ENCODE data around the gene KRT40.
"Not testable (repeated sequence)": the region's sequence is repeated elsewhere in the genome, so short reads cannot be mapped to it uniquely, and the experiment has no call there.

Gene KRT40

DNA sequence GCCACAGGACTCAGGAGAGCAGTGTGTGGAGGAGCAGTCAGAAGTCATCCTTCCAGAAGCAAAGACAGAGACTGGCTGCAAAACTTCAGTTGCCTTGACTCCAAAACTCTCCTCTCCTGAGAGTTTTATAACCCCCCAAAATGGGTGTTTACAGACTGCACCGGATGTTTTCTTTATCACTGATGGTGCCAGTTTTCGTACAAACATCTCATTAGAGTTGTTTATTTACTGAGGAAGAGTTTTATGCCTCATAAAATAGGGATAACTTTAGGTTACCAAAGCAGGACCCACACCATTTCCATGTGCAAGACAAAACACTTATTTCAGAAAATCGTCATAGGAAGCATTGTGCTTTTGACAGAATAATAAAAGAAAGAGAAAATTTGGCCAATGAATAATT, at the start of gene KRT40:
Gene KRT40, minus strand, starts transcription at position 101 of the 400 bp plus-strand sequence. Its CDS starts 53 bp downstream, at position 48.
- no peak for FAIRE-seq

DNA sequence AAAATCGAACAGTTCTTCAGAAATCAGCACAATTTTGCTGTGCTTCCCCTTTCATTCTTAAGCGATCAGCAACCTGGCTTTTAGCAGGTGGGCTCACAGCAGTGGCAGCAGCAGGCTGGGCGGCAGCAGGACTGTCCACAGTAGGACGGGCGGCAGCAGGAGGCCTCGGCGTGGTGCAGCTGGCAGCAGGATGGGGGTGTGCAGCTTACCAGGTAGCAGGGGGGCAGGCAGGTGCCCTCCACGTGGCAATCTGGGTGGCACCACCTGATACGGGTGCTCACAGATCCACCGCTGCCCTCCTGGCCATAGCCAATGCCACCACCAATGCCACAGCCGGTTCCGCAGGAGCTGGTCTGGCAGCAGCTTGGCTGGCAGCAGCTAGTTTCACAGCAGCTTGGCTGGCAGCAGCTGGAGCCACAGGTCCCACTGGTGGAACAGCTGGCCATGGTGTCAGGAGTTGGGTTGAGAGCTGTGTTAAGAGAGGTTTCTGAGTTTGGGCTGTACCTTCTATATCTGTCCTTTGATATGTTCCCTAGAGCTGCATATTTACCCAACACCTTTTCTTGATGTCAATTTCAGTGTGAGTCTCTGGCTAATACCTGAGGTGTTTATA, 45.6 kb upstream of the KRT40 start, which contains the start of gene KRTAP1-4:
Gene KRTAP1-4, minus strand, starts transcription at position 563 of the 613 bp plus-strand sequence. Its CDS starts 117 bp downstream, at position 446.
- FAIRE-seq = no peak

DNA sequence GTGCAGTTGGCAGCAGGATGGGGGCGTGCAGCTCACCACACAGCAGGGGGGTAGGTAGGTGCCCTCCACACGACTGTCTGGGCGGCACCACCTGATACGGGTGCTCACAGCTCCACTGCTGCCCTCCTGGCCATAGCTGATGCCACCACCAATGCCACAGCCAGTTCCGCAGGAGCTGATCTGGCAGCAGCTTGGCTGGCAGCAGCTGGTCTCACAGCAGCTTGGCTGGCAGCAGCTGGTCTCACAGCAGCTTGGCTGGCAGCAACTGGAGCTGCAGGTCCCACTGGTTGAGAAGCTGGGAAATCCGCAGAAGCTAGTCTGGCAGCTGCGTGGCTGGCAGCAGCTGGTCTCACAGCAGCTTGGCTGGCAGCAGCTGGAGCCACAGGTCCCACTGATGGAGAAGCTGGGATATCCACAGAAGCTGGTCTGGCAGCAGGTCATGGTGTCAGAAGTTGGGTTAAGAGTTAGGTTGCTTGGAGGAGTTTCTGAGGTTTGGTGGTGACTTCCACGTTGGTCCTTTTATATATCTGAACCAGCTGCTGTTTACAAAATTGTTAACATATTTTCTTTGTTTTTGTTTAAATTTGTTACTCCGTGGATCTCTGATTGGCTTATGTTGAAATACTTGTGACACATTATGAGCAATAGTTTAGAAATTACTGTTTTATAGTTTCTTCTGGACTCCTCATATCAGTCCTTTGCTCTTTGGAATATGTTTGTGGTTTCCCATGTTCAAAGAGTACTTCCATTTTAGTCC, 42.8 kb upstream of the KRT40 start, which contains the start of gene KRTAP1-5:
Gene KRTAP1-5, minus strand, starts transcription at position 494 of the 757 bp plus-strand sequence. Its CDS starts 53 bp downstream, at position 441.
- FAIRE-seq = no peak

DNA sequence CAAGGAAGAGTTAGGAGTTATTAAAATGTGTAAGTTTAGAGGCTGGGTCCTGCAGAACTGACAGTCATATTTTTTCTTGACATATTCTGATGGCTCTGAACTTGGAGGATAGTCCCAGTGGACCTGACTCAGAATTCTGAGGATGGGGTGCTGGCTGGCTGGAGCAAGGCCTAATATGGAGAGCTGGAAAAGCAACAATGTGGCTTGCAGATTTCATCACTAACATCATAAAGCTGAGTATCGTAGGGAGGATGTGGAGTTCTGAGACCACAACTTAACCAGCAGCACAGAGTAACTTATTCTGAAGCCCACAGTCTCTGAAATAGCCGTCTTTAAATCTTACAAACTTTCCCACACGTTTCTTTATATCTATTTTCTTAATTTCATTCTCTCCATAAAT, 40.6 kb upstream of the KRT40 start:
- no peak for FAIRE-seq

DNA sequence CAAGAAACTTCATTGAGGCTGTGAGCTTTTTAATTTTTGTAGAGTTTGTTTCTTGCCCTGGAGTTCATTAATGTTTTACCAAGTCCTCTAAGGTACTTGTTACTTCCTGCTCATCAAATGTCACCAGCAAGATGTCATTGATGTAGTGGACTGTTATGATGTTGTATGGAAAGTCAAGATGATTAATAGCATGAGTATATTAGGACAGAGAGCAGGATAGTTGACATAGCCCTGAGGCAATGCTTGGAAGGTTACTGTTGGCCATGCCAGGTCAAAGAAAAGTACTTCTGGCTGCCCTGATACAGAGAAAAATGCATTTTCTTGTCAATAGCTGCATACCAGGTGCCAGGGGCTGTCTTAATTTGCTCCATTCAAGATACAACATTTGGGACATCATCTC, 36.2 kb upstream of the KRT40 start:
- FAIRE-seq = no peak

DNA sequence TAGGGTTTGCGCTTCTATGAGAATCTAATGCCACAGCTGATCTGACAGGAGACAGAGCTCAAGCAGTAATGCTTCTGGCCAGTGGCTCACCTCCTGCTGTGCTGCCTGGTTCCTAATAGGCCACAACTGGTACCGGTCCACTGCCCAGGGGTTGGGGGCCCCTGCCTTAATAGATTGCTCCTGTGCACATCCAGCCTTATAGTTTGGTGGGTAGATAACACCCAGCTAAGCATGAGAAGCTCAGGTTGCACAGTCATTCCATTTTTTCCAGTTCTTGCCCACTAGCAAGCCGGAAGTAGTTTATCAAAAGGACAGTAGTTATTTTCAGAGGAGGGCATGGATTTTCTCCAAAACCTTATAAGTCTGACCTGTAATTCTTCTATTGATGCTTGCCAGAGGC, 35.3 kb upstream of the KRT40 start:
- no peak for FAIRE-seq

DNA sequence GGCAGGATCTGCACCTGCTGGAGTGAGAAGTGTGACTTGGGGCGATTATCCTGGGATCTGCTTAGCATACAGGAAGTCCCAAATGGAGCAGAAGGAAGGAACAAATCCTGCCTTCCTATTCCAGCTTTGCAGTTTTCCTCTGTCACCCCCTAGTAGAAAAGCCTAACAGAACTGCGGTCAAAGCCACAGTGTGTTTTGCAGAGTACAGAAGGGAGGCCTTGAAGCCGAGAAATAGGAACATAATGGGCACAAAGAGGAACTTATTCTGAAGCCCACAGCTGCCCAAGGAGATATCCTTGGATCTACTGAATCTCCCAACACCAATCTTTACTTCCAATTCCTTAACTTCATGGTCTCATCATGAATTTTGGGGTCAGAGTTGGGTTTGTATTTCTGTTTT, 34.4 kb upstream of the KRT40 start:
- no peak for FAIRE-seq

DNA sequence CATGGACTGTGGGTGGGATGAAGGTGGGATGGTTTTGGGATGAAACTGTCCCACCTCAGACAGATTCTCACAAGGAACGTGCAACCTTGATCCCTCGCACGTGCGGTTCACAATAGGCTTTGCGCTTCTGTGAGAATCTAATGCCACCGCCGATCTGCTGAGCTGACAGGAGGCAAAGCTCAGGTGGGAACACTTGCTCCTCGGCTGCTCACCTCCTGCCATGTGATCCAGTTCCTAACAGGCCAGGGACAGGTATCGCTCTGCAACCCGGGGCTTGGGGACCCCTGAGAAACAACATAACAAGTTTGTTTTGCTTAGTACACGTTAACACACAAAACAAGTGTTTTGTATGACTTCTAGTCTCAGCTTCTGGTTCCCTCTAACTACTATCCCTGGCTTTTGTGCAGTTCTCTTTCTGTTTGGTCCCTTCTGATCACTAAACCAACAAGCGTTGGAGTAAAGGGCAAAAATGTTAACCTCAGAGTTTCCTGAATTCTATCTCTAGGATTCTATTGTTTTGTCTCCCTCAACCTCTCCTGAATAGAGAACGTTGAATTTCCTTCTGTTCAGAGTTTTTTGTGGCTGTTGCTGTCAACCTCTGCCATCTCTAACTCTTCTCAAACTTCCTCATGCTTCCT, 32.6 kb upstream of the KRT40 start:
- no peak for FAIRE-seq

DNA sequence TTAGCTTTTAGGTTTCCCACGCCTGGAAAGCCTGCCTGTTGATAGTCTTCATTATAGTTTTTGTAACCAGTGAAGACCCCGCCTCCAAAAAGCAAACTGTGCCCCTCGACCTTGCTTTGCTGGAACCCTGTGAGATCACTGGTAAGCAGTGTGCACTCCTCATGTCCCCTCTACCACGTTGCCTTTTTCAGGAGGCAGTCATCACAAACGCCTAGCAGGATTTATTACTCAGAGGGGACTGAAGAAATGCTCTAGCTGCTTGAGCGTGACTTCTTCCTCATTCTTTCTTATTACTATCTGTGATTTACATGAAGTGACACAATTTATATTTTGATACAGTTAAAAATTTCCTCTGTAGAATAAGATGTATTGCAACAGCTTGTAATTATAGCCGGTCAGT, 31.3 kb upstream of the KRT40 start:
- FAIRE-seq = no peak

DNA sequence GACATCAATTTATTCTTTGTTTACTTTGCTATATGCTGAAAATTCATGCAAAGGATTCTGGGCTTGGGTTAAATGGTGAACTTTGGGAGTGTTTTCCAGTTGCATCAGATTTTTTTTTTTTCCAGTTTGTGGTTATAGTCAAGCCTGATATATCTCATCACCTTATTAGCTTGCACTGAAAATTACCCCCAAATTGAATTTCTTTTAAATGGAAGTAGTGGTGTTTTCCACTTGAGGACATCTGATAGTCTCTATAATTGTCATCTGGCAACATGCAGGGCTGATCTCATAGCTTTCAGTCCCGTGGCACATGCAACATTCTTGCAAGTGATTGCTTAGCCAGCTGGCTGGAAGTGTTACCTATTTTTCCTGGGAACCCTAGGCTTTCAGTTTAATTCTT, 29.5 kb upstream of the KRT40 start:
- FAIRE-seq = no peak

DNA sequence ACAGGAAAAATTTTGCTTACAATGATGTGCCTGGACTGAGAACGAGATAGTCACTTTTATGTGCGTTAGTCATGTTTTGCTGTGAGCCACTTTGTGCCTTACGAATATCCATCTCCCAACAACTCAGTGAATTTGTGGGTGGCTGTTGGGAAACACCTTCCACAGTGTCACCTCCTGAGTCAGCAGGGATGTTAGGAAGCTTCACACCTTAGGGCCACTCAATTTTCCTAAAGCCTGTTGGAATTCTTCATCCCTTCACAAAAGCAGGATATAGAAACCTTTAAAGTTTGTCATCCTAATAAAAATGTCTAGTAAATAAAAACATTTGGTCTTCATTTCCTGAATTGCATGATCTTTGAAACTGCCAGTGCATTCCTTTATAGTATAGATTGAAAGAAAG, 29.1 kb upstream of the KRT40 start:
- FAIRE-seq = no peak

DNA sequence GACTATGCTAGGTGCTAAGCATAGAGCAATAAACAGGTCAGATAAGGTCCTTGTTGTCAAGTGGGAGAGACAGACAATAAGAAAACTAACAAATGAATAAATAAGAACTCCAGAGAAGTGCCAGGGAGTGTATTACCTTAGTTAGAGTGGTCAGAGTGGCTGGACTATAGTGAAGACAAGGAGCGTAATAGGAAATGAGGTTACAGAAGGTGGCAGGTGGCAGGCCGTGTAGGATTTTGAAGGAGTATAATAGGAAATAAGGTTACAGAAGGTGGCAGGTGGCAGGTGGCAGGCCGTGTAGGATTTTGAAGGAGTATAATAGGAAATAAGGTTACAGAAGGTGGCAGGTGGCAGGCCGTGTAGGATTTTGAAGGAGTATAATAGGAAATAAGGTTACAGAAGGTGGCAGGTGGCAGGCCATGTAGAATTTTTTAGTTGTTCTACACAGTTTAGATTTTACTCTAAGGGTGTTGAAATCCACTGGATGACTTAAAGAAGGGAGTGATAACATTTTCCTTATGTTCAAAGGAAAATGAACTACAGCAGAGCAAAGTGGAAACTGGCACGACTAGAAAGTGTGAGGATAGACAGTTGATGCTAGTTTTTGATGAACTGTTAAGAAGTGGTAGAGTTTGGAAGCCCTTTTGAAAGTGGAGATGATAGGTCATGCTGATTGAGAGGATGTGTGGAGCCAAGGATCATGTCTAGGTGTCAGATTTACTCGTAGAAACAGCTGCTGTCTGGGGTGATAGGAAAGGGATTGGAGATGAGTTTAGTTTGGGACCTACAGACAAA, 28.4 kb upstream of the KRT40 start:
- no peak for FAIRE-seq

DNA sequence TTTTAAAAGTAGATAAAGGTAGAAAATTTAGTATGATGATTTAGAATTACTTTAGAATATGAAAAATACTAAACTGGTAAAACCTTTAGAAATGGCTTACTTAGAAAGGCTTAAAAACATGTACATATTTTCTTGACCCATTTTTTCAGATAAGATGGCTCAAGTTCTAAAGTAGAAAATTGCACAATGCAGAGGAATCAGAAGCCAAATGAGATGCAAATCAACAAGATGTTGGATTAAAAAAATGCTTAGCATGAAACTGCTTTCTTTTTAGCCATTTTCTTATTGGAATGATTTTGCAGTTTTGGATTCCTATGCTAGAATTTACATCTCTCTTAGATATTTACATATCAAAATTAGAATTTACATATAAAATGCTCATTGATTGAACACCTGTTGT, 26.3 kb upstream of the KRT40 start:
- FAIRE-seq = no peak

DNA sequence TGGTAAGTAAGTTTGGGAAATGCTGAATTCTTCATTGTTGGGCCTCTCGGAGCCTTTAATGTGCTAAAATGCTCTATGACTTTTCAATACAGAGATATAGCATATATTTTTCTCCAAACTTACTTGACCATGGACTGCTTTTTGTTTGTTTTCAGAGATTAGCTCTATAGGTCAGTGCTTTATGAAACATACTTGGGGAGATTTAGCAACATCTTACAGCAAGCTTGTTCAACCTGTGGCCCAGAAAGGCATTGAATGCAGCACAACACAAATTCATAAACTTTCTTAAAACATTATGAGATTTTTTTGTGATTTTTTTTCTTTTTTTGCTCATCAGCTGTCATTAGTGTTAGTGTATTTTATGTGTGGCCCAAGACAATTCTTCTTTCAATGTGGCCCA, 25.8 kb upstream of the KRT40 start:
- no peak for FAIRE-seq

DNA sequence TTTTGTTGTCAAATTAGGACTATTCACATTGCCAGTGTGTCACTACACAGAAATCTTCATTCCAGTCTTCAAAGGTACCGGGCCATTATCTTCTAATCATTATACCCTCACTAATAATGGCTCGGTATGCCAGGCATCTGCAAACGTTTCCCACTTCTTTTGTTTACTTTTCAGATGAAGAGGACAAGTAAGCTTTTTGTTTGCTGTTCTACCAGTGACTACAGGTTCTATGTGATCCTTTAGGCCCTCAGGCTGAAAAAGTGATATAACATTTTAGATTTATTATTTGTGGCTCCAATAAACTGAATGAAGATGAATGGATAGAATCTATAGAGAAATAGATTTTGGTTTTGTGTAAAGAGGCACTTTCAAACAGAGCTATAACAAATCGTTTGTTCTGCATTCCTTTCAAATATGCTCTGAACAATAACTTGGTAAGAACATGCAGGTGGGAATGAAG, 25.2 kb upstream of the KRT40 start:
- FAIRE-seq = no peak

DNA sequence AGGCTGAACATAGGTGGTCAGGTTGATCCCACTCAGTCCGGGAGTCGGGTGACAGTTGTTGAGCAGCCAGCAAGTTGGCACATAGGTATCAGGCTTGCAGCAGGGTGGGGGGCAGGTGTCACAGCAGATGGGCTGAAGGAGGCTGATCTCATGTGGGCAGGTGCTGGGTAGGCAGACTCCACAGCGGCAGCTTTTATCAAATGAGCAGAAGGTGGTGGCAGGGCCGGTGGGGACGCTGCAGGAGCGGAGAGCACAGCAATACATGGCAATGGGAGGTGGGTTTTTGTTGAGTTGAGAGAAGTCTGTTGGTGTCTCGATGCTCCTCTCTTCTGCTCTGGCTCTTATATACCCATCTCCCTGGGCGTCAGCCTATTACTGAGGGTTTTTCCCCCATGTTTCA, 24.7 kb upstream of the KRT40 start, which contains the start of gene KRTAP3-1:
Gene KRTAP3-1, minus strand, starts transcription at position 318 of the 400 bp plus-strand sequence. Its CDS starts 54 bp downstream, at position 264.
- no peak for FAIRE-seq

DNA sequence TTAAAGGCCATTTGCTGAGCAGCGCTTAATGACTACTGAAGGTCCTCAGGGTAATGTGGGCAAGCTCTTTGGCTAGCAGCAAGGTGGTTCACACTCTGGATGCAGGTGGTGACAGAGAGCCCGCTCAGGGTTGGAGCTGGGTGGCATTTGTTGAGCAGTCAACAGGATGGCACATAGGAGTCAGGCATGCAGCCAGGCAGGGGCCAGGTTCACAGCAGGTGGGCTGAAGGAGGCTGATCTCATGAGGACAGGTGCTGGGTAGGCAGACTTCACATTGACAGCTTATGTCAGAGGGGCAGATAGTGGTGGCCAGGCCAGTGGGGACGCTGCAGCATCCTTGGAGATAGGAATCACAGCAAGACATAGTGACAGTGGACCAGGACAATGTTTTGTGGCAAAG, 20.3 kb upstream of the KRT40 start:
- no peak for FAIRE-seq

DNA sequence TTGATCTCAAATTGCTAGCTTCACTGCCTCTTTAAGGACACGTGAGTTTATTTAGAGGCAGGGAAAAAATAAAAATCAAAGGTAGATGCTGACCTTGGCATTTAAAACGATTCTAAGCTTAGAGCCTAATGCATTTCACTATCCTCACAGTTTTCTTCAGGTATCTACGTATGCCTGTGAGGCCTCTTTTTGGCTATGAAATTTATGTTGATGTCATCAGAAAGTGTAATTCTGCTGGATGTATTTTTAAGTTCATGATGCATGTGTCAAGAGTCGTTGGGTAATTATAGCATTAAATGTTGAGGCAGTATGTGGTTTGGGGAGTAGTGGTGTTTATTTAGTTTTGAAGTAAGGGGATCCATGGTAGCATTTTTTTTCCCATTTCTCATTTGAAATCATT, 19.8 kb upstream of the KRT40 start:
- no peak for FAIRE-seq

DNA sequence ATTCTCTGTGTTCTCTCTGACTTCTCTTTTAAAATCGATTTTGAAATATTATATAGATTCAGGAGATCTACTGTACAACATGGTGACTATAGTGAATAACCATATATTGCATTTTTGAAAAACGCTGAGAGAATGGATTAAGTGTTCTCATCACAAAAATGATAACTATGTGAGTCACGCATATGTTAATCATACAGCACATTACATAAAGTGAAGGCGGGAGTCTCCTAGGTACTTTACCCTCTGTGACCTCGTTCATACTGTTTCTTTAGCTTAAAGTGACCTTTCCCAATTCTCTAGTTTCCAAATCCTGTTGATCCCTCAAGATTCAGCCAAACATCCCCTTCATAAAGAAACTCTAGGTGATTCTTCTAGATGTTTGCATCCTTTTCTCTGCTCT, 18.7 kb upstream of the KRT40 start:
- FAIRE-seq = no peak

DNA sequence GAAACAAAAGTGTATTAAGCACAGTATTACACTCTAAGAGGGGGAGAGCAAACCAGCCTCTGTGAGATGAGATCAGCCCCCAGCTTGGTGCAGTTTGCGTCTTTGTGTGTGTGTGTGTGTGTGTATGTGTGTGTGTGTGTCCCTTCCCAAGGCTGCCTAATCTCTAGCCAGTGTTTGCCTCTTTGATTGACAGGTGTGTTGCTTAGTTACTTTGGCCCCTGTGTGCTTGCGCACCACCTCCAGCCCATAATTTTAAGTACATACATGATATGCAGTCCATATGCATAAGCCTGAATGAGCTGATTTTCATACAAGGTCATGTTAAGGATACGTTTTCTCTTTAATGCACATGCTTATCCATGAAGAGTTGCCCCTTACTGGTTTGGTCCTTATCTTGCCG, 17.7 kb upstream of the KRT40 start:
- FAIRE-seq = no peak

DNA sequence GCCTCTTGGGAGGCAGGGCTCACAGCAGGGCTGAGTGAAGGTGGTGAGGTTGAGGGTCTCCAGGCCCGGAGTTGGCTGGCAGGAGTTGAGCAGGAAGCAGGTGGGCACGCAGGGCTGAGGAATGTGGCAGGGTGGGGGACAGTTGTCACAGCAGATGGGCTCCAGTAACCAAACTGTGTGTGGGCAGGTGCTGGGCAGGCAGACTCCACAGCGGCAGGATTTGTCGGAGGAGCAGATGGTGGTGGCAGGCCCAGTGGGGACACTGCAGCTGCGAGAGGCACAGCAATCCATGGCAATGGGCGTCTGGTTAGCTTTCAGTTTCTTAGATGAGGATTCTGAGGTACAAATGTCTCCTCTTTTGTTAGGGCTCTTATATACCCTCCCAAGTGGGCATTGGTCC, 15.4 kb upstream of the KRT40 start, which contains the start of gene KRTAP3-2:
Gene KRTAP3-2, minus strand, starts transcription at position 344 of the 400 bp plus-strand sequence. Its CDS starts 53 bp downstream, at position 291.
- not testable (repeated sequence) for FAIRE-seq

DNA sequence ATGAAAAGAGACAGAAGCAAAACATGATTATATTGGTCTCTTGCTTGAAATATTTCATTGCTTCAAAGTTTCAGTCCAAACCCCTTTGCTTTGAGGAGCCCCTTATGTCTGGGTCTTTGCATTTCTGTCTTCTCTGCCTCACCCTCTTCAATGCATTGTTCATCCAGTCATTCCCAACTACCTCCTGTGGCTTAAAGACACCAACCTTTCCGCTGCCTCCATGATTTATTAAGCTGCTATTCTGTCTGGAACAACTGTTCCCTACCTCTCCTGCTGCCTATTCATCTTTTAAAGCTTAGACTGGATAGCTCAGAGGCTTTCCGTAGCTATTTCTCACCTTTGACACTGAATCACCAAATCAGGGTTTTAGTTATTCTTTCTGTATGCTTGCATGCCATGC, 13.2 kb upstream of the KRT40 start:
- FAIRE-seq = no peak

DNA sequence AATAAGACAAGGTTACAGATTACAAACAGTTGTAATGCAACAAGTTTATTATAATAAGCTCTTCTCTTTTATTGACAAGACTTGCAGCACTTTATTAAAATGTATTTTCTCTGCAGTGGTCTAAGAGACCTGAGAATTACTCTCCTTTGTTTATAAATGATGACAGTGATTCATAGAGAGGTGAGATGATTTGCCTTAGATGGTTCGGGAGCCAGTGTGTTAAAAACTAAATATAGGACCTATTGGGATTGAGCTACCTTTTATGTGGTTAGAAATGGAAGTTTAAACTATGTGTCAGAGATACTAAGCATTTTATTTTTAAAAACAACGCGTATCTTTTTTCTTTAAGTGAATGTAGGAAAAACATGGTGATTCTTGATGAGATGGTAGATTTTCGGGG, 12.7 kb upstream of the KRT40 start:
- no peak for FAIRE-seq

All from TTC549 (cell line).